ENCODE results near the gene ANAPC15. TPM values are rescaled to one million over a fixed set of nuclear protein-coding genes. Genes with fewer than 3 reads are reported as not detected.
A peak's percentile ranks its signal among the peaks of the same experiment; 100 is the strongest.

Gene ANAPC15
- polyA plus RNA-seq, 1 of the 3 experiments (the other 2 are of a cell fraction), result 92.3 TPM

DNA sequence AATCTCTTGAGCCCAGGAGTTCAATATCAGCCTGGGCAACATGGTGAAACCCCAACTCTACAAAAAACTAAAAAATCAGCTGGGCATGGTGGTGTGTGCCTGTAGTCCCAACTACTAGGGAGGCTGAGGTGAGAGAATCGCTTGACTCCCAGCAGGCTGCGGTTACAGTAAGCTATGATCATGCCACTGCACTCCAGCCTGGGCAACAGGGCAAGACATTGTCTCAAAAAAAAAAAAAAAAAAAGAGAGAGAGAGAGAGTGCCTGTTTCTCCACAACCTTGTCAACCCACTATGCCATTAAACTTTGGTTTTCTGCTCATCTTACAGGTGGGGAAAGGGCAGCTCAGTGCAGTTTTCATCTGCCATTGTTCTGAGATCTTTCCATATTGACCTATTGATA, 28.2 kb upstream of the ANAPC15 start:
- 90% methylated on average over 2 of the region's 2 CpGs for WGBS (ENCODE audit: low lambda C conversion rate)
- H3K9ac ChIP-seq, result no peak overlapping the region
- no peak overlapping the region for H2AFZ ChIP-seq (ENCODE audit: low read depth)
- POLR2A ChIA-PET, result no interaction called here
- H3K27ac ChIP-seq (ENCODE audit: low read depth in 2 of 2, low read length in 1 of 2), result peak overlapping the region in 1 of 2 experiments; percentile 37; a peak in 1 of 4 replicates
- no peak overlapping the region for H3K4me3 ChIP-seq (ENCODE audit: low read depth in 2 of 2, low read length in 1 of 2)
- no peaks in the 10 kb centered on the region for H3K36me3 ChIP-seq (replicated peaks in 1 of 2; ENCODE audit: control insufficient read depth in 1 of 2, insufficient read depth in 2 of 2, low read length in 1 of 2)
- no peak for TF ChIP-seq RXRA (IDR thresholded peaks at IDR 0.05; ENCODE audit: borderline replicate concordance, low read depth)
- no peak for TF ChIP-seq RAD21 (IDR thresholded peaks at IDR 0.05; ENCODE audit: low read length)
- no peak for TF ChIP-seq MXI1 (IDR thresholded peaks at IDR 0.05; ENCODE audit: low read depth, low read length)
- no peak overlapping the region for H3K4me2 ChIP-seq
- no peaks in the 10 kb centered on the region for H3K79me2 ChIP-seq (ENCODE audit: insufficient read depth)
- no peaks in the 10 kb centered on the region for H3K27me3 ChIP-seq (ENCODE audit: insufficient read depth)
- H3K9me2 ChIP-seq, result no peaks in the 10 kb centered on the region
- H3K4me1 ChIP-seq (ENCODE audit: control insufficient read depth in 1 of 2, insufficient read depth in 2 of 2, low read depth in 1 of 2, low read length in 1 of 2), result no peaks in the 10 kb centered on the region; a peak in 1 of 4 replicates
- no peaks in the 10 kb centered on the region for H3F3A ChIP-seq (replicated peaks; ENCODE audit: insufficient read depth)
- CTCF ChIA-PET, result interaction anchor here (1.5 to 2.5 kb wide), 2 partner anchors 15 to 115 kb away, joined by 5 to 7 read pairs; no protein-coding TSS in a partner anchor
- H4K20me1 ChIP-seq (ENCODE audit: insufficient read depth), result no peaks in the 10 kb centered on the region
- no peaks in the 10 kb centered on the region for H3K9me3 ChIP-seq
- no peak for DNase-seq

DNA sequence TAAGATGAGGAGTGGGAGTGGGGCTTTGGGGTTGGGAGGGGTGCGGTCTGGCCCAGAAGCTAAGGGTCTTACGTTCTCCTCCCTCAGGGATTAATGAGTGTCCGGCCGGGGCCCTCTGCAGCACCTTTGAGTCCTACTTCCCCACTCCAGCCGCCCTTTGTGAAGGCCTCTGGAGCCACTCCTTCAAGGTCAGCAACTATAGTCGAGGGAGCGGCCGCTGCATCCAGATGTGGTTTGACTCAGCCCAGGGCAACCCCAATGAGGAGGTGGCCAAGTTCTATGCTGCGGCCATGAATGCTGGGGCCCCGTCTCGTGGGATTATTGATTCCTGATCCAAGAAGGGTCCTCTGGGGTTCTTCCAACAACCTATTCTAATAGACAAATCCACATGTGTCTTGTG, 27.0 kb upstream of the ANAPC15 start:
- Histone ChIP-seq H3F3A (replicated peaks; ENCODE audit: insufficient read depth) (no peaks in the 10 kb centered on the region), H3K79me2 (ENCODE audit: insufficient read depth) (no peaks in the 10 kb centered on the region), H4K20me1 (ENCODE audit: insufficient read depth) (no peaks in the 10 kb centered on the region), H3K4me2 (no peak overlapping the region), H3K27me3 (ENCODE audit: insufficient read depth) (no peaks in the 10 kb centered on the region), H3K9ac (no peak overlapping the region), H3K9me2 (no peaks in the 10 kb centered on the region), H3K4me1 (ENCODE audit: control insufficient read depth in 1 of 2, insufficient read depth in 2 of 2, low read depth in 1 of 2, low read length in 1 of 2) (no peaks in the 10 kb centered on the region; a peak in 1 of 4 replicates), H3K36me3 (replicated peaks in 1 of 2; ENCODE audit: control insufficient read depth in 1 of 2, insufficient read depth in 2 of 2, low read length in 1 of 2) (no peaks in the 10 kb centered on the region), H2AFZ (ENCODE audit: low read depth) (no peak overlapping the region), H3K4me3 (ENCODE audit: low read depth in 2 of 2, low read length in 1 of 2) (no peak overlapping the region), H3K9me3 (no peaks in the 10 kb centered on the region), H3K27ac (ENCODE audit: low read depth in 2 of 2, low read length in 1 of 2) (no peak overlapping the region)
- POLR2A ChIA-PET, result no interaction called here
- 90% methylated on average over 2 of the region's 11 CpGs for WGBS (ENCODE audit: low lambda C conversion rate)
- CTCF ChIA-PET, result interaction anchor here (1.5 to 2.5 kb wide), 2 partner anchors 12 to 114 kb away, joined by 4 to 7 read pairs; no protein-coding TSS in a partner anchor
- TF ChIP-seq SIN3A (IDR thresholded peaks at IDR 0.05; ENCODE audit: borderline replicate concordance, low read depth, low read length) (no peak), NFIC (IDR thresholded peaks at IDR 0.05; ENCODE audit: borderline replicate concordance) (no peak)
- DNase-seq, result no peak

DNA sequence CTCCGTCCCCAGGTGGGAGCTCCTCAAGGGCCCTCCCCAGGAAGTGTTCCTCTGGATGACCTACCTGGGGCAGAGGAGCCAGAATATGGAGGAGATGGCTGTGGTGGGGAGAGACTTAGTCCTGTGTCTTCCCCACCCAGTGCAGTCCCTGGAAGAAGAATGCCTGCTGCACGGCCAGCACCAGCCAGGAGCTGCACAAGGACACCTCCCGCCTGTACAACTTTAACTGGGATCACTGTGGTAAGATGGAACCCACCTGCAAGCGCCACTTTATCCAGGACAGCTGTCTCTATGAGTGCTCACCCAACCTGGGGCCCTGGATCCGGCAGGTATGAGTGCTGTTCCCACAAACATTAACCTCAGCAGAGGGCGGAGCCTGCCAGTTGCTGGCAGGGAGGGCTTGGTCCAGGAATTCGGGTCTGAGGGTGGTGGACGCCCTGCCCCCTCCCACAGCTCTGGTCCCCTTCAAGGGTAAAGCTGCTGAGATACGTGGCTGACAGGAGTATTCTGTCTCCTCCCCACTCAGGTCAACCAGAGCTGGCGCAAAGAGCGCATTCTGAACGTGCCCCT, 26.4 kb upstream of the ANAPC15 start:
- TF ChIP-seq YY1 (IDR thresholded peaks at IDR 0.05; ENCODE audit: low read depth) (no peak), SMC3 (IDR thresholded peaks at IDR 0.05; ENCODE audit: low read depth, low read length) (no peak), RXRA (IDR thresholded peaks at IDR 0.05; ENCODE audit: borderline replicate concordance, low read depth) (no peak), POLR2AphosphoS5 (IDR thresholded peaks at IDR 0.05; ENCODE audit: low read depth, low read length) (no peak), RAD21 (IDR thresholded peaks at IDR 0.05; ENCODE audit: low read length) (no peak), CHD2 (IDR thresholded peaks at IDR 0.05; ENCODE audit: low read length, partially characterized antibody) (no peak), GABPA (IDR thresholded peaks at IDR 0.05; ENCODE audit: low read depth) (no peak), IRF3 (IDR thresholded peaks at IDR 0.05; ENCODE audit: low read depth, low read length) (no peak), RCOR1 (IDR thresholded peaks at IDR 0.05; ENCODE audit: low read length) (no peak), TEAD4 (IDR thresholded peaks at IDR 0.05; ENCODE audit: borderline replicate concordance, insufficient read depth) (no peak)
- TF ChIP-seq, protein P1, sequence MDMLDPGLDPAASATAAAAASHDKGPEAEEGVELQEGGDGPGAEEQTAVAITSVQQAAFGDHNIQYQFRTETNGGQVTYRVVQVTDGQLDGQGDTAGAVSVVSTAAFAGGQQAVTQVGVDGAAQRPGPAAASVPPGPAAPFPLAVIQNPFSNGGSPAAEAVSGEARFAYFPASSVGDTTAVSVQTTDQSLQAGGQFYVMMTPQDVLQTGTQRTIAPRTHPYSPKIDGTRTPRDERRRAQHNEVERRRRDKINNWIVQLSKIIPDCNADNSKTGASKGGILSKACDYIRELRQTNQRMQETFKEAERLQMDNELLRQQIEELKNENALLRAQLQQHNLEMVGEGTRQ (IDR thresholded peaks at IDR 0.05; ENCODE audit: borderline replicate concordance, low read depth, low read length), result no peak
- ChIA-PET POLR2A (no interaction called here), CTCF (interaction anchor here (1.2 to 2.3 kb wide), 3 partner anchors 11 to 161 kb away, joined by 4 to 7 read pairs (median 4); no protein-coding TSS in a partner anchor)
- H3K4me1 ChIP-seq (ENCODE audit: control insufficient read depth in 1 of 2, insufficient read depth in 2 of 2, low read depth in 1 of 2, low read length in 1 of 2), result no peaks in the 10 kb centered on the region; a peak in 1 of 4 replicates
- no peaks in the 10 kb centered on the region for H3K36me3 ChIP-seq (replicated peaks in 1 of 2; ENCODE audit: control insufficient read depth in 1 of 2, insufficient read depth in 2 of 2, low read length in 1 of 2)
- H2AFZ ChIP-seq (ENCODE audit: low read depth), result no peak overlapping the region
- no peaks in the 10 kb centered on the region for H3F3A ChIP-seq (replicated peaks; ENCODE audit: insufficient read depth)
- no peak overlapping the region for H3K4me3 ChIP-seq (ENCODE audit: low read depth in 2 of 2, low read length in 1 of 2)
- no peak overlapping the region for H3K9ac ChIP-seq
- no peak overlapping the region for H3K27ac ChIP-seq (ENCODE audit: low read depth in 2 of 2, low read length in 1 of 2)
- H3K9me2 ChIP-seq, result no peaks in the 10 kb centered on the region
- H4K20me1 ChIP-seq (ENCODE audit: insufficient read depth), result no peaks in the 10 kb centered on the region
- no peaks in the 10 kb centered on the region for H3K27me3 ChIP-seq (ENCODE audit: insufficient read depth)
- 79% methylated on average over 10 of the region's 12 CpGs for WGBS (ENCODE audit: low lambda C conversion rate)
- H3K79me2 ChIP-seq (ENCODE audit: insufficient read depth), result no peaks in the 10 kb centered on the region
- DNase-seq, result no peak
- no peak overlapping the region for H3K4me2 ChIP-seq
- H3K9me3 ChIP-seq, result no peaks in the 10 kb centered on the region
